HG02642 (cell line): ENCODE results near the gene ACTN4.

ENCODE experiments used
- ATAC-seq: cut with Tn5 transposase; IDR thresholded peaks from one replicate; pipeline ENCODE4 v1.9.1; 2021; ENCODE audit warnings: mild to moderate bottlenecking; ENCODE audit not compliant: unreplicated experiment, poor library complexity

Gene ACTN4

DNA sequence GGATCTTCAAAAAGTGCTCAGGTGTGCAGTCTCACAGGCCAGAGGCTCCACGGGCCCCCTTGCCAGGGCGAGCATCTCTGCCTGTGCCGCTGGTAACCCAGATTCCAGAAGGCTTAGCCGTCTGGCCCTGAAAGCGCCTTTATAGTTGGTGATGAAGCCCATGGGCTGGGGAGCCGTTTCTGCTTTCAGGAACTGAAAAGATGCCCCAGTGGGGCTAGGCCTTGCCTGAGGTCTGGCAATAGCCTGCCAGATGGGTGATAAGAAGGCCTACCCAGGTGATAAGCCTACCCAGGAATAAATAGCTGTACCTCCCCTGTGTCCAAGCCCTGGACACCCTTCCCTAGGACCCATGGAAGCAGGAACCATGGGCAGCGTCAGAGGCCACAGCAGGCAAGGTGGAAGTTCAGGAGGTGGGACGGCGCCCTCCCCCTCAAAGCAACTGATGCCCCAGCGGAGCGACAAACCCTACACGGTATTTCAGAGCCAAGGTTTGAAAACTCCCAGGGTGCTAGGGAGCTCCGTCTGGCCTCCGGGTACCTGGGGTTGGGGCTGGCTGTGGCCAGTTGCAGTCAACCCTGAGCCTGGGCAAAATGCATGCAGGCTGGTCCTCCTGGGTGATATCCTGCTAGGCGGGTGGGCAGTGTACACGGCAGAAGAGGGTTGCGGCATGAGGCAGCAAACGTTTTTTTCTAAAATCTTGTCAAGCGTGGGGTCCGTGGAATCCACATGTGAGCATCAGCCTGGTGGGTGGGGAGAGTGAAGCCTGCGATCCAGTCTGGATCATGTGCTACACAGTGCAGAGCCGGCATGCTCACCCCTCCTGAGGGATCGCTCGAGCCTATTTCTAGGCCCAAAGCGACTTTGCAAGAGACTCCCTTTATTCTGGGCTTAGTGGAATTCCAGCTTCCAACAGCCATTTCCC is 45.3 kb downstream of the ACTN4 start:
- ATAC-seq, result no peak

DNA sequence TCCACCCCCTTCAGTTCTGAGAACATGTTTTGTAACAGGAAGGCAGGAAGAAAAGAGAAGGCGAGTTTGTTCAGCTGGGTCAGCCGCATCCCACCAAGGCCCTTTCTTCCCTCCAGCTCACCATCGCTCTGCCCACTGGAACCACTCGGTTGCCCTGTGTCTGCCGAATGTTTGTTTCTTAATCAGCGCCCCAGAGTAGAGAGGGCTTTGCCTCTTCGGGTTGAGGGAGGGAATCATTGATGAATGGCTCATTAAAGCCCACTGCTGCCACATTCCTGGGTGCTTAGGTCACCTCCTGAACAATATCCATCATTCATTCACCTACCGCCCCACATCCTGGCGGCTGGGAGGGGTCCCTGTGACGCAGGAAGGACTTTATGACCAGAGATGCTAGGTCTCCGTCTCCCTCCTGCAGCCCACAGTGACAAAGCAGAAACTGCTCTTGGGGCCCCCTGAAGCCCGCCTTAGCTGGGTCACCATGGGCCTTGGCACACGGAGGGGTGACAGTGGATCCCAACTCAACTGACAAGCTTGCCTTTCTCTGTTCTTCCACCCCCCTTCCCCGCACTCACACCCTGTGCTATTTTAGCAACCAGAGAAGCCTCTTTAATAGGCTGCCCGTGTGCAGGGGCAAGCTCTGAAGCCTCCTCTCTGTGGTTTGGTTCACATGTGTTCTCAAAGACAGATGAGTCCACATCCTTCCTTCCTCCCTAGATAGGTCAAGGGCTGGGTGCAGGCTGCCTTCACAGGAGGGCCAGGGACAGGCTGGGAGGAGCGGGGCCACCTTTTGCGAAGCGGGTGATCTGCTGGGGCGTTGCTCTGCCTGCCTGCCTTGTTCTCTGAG is 46.2 kb downstream of the ACTN4 start:
- ATAC-seq, result no peak

- ATAC-seq, result no peak
These were observed 47.9 kb downstream of the ACTN4 start for GRCh38 chr19:38695317-38695683.

DNA sequence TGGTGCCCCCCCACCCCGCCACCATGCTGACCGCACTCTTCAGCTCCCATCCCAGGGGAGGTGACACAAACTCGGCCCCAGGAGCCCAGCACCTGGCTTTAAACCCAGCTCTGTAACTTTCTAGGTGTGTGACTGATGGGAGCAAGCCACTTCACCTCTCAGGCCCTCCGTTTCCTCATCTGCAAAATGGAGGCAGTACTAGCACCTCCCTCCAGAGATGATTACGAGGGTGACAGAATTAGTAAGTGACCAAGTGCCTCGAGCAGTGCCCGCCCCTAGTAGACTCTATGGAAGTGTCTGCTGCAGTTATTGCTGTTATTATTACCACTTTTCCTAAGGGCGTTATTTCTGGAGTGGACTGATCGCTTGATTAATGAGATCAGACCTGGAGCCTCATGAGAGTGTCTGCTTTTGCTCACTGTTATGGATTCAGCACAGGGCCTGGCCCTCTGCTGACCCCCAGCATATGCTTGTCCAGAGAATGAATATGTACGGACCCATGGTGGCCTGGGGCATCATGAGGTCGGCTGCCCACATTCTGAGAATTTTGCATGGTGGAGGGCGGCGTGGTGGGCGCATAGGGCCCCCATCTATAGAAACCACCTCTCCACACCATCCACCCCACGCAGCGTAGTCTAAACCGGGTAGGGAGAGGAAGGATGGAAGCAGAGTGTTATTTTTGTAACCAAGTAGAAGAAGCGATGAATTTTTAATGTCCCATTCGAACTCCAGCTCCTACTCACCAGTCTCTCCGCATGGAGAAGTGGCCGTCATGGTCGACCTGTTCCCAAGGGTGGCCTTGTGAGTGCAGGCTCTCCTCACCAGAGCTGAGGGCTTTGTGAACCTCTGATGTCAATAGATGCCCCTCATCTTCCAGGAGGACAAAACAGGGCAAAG is 48.6 kb downstream of the ACTN4 start:
- no peak for ATAC-seq

DNA sequence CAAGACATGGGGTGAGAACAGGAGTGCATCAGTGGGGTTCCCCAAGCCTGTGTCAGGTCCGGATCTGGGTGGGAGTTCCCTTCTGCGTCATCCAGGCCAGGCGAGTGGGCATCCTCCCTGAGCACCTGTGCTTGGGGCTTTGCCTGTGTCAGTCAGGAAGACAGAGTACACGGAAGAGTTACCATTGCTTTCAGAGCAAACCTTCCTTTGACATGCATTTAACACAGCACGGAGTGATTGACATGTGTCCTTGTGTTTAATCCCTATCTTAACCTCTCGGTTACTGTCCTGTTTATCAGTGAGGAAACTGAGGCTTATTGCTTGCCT is 49.2 kb downstream of the ACTN4 start:
- ATAC-seq, result no peak

DNA sequence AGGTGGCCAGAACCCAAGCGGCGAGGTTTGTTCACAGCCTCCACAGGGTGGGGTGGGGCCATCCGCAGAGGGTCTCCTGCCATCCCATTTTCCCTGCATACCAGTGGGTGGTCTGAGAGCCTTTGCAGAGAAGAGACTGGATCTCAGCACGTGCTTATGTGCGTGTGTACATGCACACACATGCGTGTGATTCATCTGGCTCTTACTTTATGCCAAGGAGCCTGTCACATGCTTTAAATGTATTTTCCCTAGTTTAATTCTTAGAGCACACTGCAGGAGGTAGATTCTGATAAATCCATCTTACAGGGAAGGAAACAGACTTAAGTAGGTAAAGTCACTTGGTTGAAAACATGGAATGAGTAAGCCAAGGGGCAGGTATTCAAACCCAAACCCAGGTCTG is 49.7 kb downstream of the ACTN4 start:
- ATAC-seq, result no peak

- ATAC-seq, result no peak
These were observed 50.2 kb downstream of the ACTN4 start for GRCh38 chr19:38697641-38698071.

DNA sequence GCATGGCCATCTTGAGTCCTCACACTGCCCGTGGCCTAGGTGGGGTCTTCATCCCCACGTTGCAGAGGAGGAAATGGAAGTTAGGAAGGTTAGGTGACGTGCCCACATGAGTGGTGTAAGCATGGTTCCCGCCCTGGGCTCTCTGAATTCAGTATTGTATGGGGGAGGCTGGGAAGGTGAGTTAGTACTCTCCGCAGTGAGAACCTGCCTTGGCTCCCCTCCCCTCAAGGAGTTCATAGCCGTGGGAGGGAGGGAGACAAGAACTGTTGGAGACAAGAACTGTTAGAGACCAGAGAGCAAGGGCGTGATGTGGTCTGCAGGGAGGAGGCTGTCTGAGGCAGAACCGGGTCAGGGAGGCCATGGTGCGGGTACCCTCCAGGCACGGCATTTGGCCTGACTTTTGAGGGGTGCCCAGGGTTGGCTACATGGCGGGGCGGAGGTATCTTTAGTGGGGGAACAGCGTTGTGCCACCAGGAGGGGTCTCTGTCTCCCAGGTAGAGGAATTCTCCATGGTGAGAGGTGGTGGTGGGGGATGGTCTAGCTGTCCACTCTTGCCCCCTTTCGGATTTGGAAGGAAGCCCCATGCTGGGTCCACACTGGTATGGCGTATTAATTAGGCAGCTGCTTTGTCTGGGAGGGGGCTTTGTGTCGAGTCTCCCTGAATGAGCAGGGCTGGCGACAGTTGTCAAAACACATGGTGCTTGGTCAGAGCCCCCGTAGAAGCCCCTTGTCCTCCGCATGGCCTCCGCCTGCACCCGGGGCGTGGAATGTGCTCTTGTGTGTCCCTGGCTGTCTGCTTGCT is 51.0 kb downstream of the ACTN4 start:
- no peak for ATAC-seq

GRCh38 chr19:38699027-38699346 is 51.5 kb downstream of the ACTN4 start:
- ATAC-seq, result no peak

GRCh38 chr19:38699647-38700349 is 52.3 kb downstream of the ACTN4 start:
- no peak for ATAC-seq

DNA sequence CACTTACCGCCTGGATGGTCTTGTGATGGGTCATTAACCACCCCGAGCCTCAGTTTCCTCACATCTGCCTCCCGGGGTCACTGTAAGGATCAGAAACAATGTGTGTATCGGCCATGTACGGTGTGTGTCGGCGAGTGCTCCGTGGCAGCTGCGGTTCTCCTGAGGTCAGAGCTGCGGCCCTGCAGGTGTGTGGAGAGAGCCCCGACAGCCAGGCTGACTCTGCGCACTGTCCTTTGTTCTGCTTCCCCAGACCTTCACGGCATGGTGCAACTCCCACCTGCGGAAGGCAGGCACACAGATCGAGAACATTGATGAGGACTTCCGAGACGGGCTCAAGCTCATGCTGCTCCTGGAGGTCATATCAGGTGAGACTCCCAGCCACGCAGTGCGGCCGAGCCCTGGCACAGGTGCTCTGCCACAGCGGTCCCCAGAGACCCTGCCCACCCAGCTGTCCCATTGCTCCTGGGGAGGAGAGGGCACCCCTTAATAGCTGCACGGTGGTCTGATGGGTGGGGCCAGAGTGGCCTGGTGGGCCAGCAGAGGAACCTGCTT is 53.0 kb downstream of the ACTN4 start:
- no peak for ATAC-seq

DNA sequence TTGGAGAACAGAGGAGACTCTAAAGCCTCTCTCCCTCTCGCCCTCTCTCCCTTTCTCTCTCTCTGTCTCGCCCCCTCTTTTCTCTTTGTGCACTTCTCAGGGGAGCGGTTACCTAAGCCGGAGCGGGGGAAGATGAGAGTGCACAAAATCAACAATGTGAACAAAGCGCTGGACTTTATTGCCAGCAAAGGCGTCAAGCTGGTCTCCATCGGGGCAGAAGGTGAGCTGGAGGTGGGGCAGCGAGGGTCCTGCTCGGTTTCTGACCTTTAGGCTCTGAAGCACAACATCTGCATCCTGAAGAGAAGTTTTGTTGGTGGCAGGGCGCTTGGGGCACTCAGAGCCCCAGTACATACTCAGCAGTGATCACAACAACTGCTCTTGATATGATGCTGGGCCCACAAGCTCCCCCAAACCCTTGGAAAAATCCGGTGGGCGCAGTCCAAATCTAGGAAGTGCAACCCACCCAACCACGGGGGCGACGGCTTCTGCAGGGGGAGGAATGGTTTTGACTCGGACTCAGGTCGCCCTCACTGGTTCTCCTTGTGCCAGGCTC is 53.5 kb downstream of the ACTN4 start:
- ATAC-seq, result no peak

GRCh38 chr19:38701455-38702063 is 54.1 kb downstream of the ACTN4 start:
- ATAC-seq, result no peak

GRCh38 chr19:38702278-38702677 is 54.8 kb downstream of the ACTN4 start:
- no peak for ATAC-seq

DNA sequence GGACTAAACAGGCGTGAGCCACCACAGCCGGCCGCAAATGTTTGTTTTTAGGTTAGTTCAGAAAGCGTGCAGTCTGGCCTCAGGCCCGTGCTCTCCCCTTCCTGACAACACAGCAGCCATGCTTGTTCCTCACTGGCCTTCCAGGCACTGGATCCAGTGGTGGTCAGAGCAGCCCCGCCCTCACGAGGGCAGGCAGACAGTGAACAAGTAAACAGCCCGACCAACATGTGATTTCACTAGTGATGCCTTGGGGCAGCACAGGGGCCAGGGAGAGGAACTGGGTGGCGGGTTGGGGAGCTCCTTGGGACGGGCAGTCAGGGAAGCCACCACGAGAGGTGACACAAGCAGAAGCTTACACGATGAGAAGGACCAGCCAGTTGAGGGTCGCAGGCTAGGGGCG is 56.1 kb downstream of the ACTN4 start:
- ATAC-seq, result no peak

GRCh38 chr19:38704488-38705026 is 57.1 kb downstream of the ACTN4 start:
- ATAC-seq, result no peak

DNA sequence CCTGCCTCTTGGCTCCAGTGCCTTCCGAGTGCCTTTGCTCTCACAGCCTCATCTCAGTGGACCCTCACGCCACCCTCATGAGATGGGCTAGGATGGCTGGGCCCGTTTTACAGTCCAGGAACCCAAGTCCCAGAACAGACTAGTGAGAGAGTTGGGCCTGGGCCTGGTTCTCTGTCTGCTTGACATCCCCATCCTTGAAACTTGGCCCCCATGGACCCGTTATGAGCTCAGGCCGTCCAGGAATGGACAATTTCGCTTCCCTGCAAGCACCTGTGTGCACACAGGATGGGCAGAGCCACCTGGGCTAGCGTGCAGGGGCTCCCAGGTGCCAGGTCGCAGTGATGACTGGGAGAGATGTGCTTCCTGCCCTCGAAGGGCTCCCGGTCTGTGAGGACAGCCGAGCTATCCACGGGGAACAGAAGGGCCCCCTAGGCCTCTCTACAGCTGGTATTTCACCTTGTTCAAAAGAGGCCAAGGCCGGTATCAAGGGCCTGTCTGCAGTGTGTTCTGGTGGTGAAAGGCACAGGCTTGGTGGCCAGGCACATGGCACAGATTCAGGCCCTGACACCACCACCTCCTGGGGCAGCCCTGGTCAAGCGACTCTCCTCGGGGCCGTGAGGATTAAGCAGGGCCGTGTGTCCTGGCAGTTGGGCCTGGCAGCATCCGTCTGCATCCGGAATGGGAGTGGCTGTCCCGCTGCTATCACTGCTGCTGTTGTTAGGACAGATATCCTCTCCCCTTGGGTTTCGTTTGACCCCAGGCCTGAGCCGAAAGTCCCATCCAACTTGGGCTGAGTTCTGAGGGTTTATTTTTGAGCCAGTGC is 58.0 kb downstream of the ACTN4 start:
- no peak for ATAC-seq
